GM18526 (cell line): ENCODE data around the gene PHF1.
A peak's percentile ranks its signal among the peaks of the same experiment; 100 is the strongest.

ENCODE experiments used
- POLR2A ChIP-seq: IDR thresholded peaks from 3 replicates; pipeline ENCODE4 v1.6.1; 2011; ENCODE audit not compliant: insufficient read length; ENCODE audit errors: extremely low read depth

Gene PHF1

DNA sequence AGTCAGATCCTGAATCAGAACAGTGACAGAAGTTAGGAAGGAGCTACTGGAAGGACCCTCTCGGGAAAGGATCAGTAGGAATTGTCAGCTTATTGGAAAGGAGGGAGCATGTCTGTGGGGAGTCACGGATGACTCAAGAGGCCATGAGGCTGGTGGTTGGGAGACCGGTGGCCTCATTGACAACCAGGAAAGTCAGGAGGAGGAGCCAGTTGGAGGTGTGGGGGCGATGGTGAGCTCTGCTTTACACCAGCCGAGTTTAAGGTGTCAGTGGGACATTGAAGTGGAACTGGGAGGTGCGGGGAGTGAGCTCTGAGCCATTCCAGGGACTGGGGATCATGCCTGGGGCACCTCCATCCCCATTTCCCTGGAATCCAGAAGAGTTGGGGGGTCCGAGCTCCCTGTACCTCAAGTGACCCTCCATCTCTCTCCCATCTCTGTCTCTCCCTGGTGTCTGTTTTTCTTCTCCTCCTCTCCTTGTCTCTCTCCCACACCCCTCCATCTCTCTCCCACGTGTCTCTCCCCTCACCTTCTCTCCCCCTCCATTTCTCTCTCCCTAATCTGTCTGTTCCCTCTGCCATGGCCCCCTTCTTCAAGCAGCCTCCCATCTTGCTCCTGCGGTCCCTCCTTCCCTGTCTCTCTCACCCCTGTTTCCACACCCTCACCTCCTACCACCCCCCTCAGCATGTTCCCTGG is 29.3 kb downstream of the PHF1 start:
- TF ChIP-seq POLR2A: no peak

DNA sequence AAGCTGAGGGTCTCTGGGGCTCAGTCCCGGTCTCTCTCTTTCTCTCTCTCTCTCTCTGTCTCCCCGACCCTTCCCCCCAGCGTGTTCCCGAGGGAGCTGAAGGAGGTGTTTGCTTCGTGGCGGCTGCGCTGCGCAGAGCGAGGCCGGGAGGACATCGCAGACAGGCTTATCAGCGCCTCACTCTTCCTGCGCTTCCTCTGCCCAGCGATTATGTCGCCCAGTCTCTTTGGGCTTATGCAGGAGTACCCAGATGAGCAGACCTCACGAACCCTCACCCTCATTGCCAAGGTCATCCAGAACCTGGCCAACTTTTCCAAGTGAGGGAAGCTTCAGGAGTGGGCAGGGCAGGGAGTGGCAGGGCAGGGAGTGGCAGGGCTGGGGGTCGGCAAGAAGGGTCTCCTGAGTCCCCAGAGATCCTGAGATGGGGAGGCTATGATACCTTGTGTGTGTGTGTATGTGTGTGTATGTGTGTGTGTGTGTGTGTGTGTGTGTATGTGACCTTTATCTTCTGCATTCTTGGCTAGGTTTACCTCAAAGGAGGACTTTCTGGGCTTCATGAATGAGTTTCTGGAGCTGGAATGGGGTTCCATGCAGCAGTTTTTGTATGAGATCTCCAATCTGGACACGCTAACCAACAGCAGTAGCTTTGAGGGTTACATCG is 30.0 kb downstream of the PHF1 start:
- TF ChIP-seq POLR2A: no peak

DNA sequence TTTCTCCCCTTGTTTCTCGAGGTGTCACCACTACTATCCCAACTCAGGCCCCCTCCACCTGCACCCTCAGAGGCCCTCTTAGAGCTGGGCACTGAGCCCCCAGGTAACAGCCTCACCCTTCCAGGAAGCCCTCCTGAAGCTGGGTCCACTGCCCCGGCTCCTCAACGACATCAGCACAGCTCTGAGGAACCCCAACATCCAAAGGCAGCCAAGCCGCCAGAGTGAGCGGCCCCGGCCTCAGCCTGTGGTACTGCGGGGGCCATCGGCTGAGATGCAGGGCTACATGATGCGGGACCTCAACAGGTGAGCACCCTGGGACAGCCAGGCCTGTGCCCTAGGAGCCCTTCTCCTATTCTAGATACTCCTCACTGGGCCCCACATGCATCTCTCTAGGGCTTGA is 30.6 kb downstream of the PHF1 start:
- TF ChIP-seq POLR2A: no peak

DNA sequence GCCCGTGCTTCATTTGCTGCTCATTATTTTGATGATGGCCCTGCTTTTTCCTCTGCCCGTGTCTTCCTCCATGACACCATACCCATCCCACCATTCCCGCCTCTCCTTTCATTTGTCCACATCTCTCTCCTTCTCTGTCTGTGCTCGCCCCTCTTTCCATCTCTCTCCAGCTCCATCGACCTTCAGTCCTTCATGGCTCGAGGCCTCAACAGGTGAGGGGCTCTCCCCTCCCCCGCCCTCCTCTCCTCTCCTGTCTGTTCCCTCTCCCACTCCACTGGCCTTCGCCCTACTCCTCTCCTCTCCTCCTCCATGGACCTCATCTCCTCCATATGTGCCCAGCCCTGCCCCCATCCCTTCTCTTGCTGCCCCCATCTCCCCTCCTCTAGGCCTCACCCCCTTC is 31.5 kb downstream of the PHF1 start:
- no peak for TF ChIP-seq POLR2A

DNA sequence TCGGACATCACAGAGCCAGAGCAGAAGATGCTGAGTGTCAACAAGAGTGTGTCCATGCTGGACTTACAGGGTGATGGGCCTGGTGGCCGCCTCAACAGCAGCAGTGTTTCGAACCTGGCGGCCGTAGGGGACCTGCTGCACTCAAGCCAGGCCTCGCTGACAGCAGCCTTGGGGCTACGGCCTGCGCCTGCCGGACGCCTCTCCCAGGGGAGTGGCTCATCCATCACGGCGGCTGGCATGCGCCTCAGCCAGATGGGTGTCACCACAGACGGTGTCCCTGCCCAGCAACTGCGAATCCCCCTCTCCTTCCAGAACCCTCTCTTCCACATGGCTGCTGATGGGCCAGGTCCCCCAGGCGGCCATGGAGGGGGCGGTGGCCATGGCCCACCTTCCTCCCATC is 32.2 kb downstream of the PHF1 start:
- no peak for TF ChIP-seq POLR2A

DNA sequence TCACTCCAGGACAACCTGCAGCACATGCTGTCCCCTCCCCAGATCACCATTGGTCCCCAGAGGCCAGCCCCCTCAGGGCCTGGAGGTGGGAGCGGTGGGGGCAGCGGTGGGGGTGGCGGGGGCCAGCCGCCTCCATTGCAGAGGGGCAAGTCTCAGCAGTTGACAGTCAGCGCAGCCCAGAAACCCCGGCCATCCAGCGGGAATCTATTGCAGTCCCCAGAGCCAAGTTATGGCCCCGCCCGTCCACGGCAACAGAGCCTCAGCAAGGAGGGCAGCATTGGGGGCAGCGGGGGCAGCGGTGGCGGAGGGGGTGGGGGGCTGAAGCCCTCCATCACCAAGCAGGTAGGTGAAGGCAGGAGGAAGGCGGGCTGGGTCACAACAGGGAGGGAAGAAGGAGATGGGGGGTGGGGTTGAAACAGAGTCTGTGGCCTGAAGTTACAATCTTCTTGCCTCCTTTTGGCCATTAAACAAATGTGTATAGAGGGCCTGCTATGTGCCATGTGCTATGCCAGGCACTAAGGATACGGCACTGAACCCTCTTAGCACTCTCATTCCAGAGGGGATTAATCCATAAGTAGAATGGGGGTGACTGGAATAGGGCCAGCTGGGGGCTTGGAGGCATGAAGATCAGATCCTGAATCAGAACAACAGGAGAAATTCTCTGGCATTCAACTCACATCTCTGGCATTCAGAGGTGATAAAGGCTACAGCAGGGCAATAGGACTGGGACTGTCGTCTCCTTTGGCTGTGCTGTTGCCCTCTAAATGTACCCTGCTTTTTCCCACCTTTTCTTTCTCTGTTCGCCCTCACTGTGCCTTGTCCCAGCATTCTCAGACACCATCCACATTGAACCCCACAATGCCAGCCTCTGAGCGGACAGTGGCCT is 33.0 kb downstream of the PHF1 start:
- no peak for TF ChIP-seq POLR2A

DNA sequence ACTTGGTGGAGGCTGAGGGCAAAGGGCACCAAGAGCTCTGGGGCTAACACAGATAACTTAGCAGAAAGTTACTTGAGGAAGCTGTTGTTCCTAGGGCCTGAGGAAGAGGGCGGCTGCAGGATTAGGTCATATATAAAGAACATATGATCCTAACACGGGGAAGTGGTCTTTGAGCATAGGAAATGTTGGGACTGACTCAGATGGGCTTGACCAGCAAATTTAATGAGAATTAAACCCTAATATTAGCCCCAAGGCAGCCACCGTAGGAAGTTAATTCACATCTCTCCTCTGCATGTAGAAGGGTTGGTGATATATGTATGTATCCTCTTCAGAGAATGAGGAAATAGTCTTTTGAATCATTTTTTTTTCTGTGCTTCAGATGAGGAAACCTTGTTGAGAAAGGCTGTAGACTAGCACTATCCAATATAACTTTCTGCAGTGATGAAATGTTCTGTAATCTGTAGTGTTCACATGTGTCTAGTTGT is 34.3 kb downstream of the PHF1 start:
- TF ChIP-seq POLR2A: no peak

DNA sequence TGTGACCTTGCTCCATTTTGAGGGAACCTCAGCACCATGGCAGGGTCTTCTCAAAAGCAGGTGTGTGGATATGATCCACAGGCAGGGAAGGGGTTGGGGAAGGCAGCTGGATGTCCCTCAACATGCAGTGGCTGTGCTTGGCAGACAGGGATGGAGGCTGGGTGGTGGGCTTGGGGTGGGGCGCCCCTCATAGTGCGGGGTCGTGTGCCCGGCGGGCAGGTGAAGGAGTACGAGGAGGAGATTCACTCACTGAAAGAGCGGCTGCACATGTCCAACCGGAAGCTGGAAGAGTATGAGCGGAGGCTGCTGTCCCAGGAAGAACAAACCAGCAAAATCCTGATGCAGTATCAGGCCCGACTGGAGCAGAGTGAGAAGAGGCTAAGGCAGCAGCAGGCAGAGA is 35.5 kb downstream of the PHF1 start:
- TF ChIP-seq POLR2A: no peak

DNA sequence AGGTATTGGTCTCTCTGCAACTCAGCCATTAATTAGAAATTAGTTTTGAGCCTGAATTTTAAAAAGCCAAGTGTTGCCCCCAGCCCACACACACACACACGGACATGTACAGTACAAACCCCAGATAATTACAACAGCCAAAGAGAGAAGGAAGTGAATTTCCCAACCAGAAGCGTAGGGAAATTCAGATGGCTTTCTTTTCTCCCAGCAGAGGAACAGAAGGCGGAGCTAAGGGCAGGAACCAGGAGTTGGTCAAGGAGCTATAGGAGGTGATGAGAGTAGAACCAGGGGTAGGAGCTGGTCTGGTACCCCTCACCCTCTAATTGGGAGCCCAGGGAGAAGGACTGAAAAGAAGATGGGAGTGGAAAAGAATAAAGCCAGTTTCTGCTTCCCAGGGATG is 39.6 kb downstream of the PHF1 start:
- TF ChIP-seq POLR2A: no peak

DNA sequence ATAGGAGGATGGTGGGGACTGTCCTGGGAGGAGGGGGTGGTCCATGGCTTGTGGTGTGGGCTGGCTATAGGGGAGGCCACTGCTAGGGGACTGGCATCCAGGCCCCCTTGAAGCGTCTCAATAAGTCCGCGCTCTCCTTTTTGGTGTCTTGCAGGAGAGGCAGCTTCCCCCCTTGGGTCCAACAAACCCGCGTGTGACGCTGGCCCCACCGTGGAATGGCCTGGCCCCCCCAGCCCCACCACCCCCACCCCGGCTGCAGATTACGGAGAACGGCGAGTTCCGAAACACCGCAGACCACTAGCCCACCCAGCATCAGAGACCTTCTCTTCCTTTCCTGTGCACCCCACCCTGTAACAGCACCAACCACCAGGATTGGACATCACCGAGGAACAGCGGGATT is 40.8 kb downstream of the PHF1 start:
- no peak for TF ChIP-seq POLR2A

DNA sequence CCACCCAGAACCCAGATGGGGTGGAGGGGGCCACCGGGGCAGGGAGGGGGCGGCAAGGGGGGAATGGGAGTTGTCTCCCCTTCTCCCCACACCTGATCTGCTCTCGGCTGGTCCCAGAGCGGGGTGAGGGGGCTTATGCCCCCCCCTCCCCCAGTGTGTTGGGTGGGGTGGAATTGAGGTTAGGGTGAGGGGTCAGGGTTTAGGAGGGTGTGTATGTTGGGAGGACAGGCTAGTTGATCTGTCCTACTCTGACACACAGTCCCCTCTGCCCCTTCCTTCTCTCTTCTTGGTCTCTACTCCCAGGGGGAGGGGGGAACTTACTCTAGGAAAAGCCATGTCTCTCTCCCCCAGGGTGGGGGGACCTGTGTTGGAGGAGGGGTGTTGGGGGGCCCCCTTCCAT is 41.7 kb downstream of the PHF1 start:
- TF ChIP-seq POLR2A: no peak

DNA sequence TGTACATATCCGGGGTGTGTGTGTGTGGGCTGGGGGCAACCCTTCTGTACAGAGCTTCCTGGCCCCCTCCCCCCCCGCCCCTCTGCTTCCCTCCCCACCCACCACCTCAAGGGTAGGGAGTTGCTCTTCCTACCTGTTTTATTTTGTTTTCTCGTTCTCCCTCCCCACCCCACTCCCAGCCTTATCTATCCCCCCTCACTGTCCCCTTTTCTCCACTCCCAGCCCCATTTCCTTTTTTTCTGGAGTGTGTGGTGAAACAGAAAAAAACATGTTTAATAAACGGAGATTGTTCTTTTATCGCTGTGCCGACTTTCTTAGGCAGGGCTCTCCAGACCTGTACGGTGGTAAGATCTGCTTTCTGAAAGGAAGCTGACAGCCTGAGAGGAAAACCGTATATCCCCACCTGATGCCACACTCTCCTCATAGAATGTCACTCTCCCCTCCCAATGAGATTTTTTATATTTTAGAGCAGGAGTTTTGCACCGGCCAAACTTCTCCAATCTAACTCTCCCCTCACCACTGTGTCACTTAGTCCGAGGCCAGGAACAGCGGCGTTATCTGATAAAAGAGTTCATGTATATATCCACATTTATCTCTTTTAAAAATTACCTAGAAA is 42.7 kb downstream of the PHF1 start:
- no peak for TF ChIP-seq POLR2A

DNA sequence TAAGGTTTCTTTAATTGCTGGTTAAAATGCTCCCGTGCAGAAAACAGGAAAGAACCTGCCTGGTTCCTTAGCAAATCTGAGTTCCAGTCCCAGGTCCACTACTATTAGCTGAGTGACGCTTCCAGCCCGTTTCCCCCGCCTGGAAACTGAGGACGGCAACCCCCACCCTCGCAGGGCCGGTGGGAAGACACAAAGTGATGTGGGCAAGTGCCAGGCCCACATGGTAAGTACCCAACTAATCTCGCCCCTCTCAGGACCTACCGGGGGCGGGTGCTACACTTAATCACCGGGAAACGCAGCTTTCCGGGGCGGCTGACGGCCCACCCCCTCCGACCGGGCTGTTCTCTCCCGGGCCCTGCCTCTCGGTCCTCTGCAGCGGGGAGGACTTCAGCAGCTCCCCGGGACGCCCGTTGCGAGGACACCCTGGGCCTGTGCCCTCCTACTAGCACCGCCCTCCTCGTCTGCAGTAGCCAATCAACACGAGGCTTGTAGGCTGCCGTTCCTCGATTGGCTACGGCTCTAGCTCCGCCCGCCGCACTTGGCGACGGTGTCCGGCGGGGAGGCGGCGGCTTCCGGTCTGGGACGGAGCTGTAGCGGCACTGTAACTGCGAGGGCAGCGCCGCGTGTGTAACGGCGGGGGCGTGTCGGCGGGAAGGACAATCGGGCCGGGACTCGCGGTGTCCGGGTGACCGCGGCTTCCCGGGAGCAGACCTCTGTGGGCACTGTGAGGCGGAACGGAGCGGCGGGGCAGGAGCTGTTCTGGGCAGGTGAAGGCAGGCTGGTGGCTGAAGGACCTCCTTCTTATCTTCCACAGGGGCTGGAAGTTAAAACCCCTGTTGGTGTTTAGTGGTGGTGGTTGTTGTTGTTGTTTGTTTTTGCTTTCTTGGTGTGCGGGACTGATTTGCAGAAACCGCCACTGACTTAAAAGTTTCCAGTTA is 43.5 kb downstream of the PHF1 start, which contains the start of gene ZBTB9:
TSS of gene ZBTB9 (plus strand) at position 568 of the 938 bp plus-strand sequence. CDS start 525 bp downstream, outside the sequence.
- peak; percentile 88 for TF ChIP-seq POLR2A

DNA sequence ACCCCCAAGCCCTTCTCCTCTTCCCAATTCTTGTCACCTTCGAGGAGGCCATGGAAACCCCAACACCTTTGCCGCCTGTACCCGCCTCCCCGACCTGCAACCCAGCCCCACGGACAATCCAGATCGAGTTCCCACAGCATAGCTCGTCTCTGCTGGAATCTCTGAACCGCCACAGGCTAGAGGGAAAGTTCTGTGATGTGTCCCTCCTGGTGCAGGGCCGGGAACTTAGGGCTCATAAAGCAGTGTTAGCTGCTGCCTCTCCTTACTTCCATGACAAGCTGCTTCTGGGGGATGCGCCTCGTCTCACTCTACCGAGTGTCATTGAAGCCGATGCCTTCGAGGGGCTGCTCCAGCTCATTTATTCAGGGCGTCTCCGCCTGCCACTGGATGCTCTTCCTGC is 44.2 kb downstream of the PHF1 start:
- no peak for TF ChIP-seq POLR2A

DNA sequence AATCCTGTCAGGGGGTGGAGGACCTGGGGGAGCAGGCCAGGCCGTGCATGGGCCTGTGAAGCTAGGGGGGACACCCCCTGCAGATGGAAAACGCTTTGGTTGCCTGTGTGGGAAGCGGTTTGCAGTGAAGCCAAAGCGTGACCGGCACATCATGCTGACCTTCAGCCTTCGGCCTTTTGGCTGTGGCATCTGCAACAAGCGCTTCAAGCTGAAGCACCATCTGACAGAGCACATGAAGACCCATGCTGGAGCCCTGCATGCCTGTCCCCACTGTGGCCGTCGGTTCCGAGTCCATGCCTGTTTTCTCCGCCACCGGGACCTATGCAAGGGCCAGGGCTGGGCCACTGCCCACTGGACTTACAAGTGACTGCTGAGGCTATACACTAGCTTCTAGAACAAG is 45.3 kb downstream of the PHF1 start:
- no peak for TF ChIP-seq POLR2A

DNA sequence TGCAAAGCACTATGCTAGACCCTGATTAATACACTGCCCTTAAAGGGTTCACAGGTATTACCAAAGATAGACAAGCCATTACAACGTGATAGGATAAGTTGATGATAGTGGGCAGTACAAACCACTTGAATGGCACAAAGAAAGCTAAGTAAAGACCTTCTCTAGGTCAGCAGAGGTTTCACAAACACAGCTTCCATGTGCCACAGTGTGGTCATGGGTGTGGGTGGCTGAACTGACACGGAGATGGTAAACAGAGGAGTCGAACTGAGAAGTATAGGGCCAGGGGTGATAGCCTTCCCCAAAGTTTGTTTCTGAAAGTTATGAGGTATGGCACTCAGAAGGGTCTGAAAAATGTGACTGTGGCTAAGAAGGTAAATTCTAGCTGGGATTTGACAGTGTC is 47.9 kb downstream of the PHF1 start:
- TF ChIP-seq POLR2A: no peak
